Thoracic aorta (tissue), 2 donors: ENCODE results near the gene SRP19. TPM values are rescaled to one million over a fixed set of nuclear protein-coding genes. Genes with fewer than 3 reads are reported as not detected.
"Not testable (repeated sequence)": the region's sequence is repeated elsewhere in the genome, so short reads cannot be mapped to it uniquely, and the experiment has no call there.

Experiments
- ATAC-seq: fragments of 150-250 bp; one replicate; pipeline ENCODE4 v1.8.0; 2017; ENCODE audit warnings: low read depth; ENCODE audit not compliant: insufficient number of reproducible peaks, low FRiP score
- DNase-seq: peaks from one replicate; pipeline ENCODE4 v3.0.0-alpha.2; 2020; ENCODE audit warnings: low spot score
- H3K27ac ChIP-seq, 2 donors: fragments of 200-600 bp; sonication (generic); 1 replicate in 1 of 2; 2 replicates in 1 of 2; pipeline ENCODE4 v1.5.1; 2016; ENCODE audit warnings: mild to moderate bottlenecking in 2 of 2, moderate library complexity in 2 of 2
- H3K27me3 ChIP-seq: fragments of 200-600 bp; sonication (generic); replicated peaks from 2 replicates; pipeline ENCODE4 v1.6.0; 2016; ENCODE audit warnings: mild to moderate bottlenecking; ENCODE audit not compliant: insufficient read depth
- H3K36me3 ChIP-seq: fragments of 200-600 bp; sonication (generic); one replicate; pipeline ENCODE4 v1.5.1; 2016
- H3K4me1 ChIP-seq, 2 donors: fragments of 200-600 bp; sonication (generic); 1 replicate in 1 of 2; 2 replicates in 1 of 2; pipeline versions ENCODE4 v1.5.1 to v1.6.0; 2016; ENCODE audit warnings: low read depth in 2 of 2, mild to moderate bottlenecking in 1 of 2; ENCODE audit not compliant: control insufficient read depth in 1 of 2
- H3K4me3 ChIP-seq: fragments of 200-600 bp; sonication (generic); 2 replicates; pipeline ENCODE4 v1.5.1; 2016; ENCODE audit warnings: mild to moderate bottlenecking
- H3K9me3 ChIP-seq: fragments of 200-600 bp; sonication (generic); 2 replicates; pipeline ENCODE4 v1.5.1; 2016
- total RNA-seq, 2 donors: library from RNA; depleted of rRNA; stranded (reverse); fragments of >200 nt; gene quantifications; one replicate each; pipeline versions ENCODE4 v1.1.0 to v1.2.3, GENCODE V29; 2016
- TF ChIP-seq, protein P1 (sequence below): fragments of 200-600 bp; sonication (generic); IDR thresholded peaks from one replicate; pipeline ENCODE4 v1.5.1; 2019; ENCODE audit warnings: antibody characterized with exemption

The SRP19 gene
- total RNA-seq, 2 donors from 2014 or later: 35.9 to 46.9 TPM

- TF ChIP-seq, protein P1, sequence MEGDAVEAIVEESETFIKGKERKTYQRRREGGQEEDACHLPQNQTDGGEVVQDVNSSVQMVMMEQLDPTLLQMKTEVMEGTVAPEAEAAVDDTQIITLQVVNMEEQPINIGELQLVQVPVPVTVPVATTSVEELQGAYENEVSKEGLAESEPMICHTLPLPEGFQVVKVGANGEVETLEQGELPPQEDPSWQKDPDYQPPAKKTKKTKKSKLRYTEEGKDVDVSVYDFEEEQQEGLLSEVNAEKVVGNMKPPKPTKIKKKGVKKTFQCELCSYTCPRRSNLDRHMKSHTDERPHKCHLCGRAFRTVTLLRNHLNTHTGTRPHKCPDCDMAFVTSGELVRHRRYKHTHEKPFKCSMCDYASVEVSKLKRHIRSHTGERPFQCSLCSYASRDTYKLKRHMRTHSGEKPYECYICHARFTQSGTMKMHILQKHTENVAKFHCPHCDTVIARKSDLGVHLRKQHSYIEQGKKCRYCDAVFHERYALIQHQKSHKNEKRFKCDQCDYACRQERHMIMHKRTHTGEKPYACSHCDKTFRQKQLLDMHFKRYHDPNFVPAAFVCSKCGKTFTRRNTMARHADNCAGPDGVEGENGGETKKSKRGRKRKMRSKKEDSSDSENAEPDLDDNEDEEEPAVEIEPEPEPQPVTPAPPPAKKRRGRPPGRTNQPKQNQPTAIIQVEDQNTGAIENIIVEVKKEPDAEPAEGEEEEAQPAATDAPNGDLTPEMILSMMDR: no peak
- Histone ChIP-seq H3K27ac (no peak overlapping the region), H3K4me1 (no peaks in the 10 kb centered on the region), H3K4me3 (no peak overlapping the region), H3K36me3 (peaks cover 36% of the 10 kb centered on the region), H3K9me3 (no peaks in the 10 kb centered on the region), H3K27me3 (no peaks in the 10 kb centered on the region)
- ATAC-seq: no peak
- DNase-seq: no peak
These were observed 25.9 kb downstream of the SRP19 start for GRCh38 chr5:112886975-112887374.

- H3K27ac ChIP-seq, DNase-seq, H3K4me3 ChIP-seq, H3K27me3 ChIP-seq, H3K9me3 ChIP-seq, H3K4me1 ChIP-seq, H3K36me3 ChIP-seq, ATAC-seq: not testable (repeated sequence)
These were observed 31.0 kb downstream of the SRP19 start for GRCh38 chr5:112892066-112892465.

GRCh38 chr5:112892776-112893175 is 31.7 kb downstream of the SRP19 start:
- H3K27ac ChIP-seq: no peak overlapping the region
- ATAC-seq: no peak
- no peak for DNase-seq
- H3K9me3 ChIP-seq: no peaks in the 10 kb centered on the region
- no peaks in the 10 kb centered on the region for H3K27me3 ChIP-seq
- TF ChIP-seq, protein P1: no peak
- no peaks in the 10 kb centered on the region for H3K4me1 ChIP-seq
- H3K4me3 ChIP-seq: no peak overlapping the region
- H3K36me3 ChIP-seq: peaks cover 7% of the 10 kb centered on the region

- no peak for DNase-seq
- no peaks in the 10 kb centered on the region for H3K27me3 ChIP-seq
- ATAC-seq: no peak
- H3K27ac ChIP-seq: no peak overlapping the region
- peaks cover 4% of the 10 kb centered on the region for H3K36me3 ChIP-seq
- no peaks in the 10 kb centered on the region for H3K9me3 ChIP-seq
- no peak overlapping the region for H3K4me3 ChIP-seq
- no peaks in the 10 kb centered on the region for H3K4me1 ChIP-seq
- TF ChIP-seq, protein P1: no peak
These were observed 34.6 kb downstream of the SRP19 start for GRCh38 chr5:112895682-112896081.

GRCh38 chr5:112902561-112902960 is 41.5 kb downstream of the SRP19 start:
- TF ChIP-seq, protein P1: no peak
- Histone ChIP-seq H3K27me3 (no peaks in the 10 kb centered on the region), H3K36me3 (peaks cover 12% of the 10 kb centered on the region), H3K4me1 (peaks cover 4 to 7% of the 10 kb centered on the region in 2 donors), H3K9me3 (no peaks in the 10 kb centered on the region), H3K27ac (no peak overlapping the region), H3K4me3 (no peak overlapping the region)
- no peak for DNase-seq
- ATAC-seq: no peak

DNA sequence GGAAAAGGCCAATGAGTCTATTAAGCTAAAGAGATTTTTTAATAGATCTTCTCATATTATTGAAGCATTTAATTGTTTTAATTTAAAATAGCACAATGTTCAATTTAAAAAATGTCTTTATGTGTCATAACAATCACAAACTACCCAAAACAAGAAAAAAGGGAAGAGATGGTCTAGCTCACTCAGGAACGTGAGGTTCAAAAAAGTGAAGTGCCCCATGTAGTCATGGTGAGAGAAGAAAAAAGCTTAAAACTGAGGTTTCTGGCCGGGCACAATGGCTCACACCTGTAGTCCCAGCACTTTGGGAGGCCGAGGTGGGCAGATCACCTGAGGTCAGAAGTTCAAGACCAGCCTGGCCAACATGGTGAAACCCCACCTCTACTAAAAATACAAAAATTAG is 43.9 kb downstream of the SRP19 start:
- ATAC-seq: not testable (repeated sequence)

More for the DNA sequence above, 43.9 kb downstream of the SRP19 start:
- H3K27me3 ChIP-seq, H3K9me3 ChIP-seq, H3K27ac ChIP-seq, H3K4me3 ChIP-seq, DNase-seq, H3K4me1 ChIP-seq: not testable (repeated sequence)
- H3K36me3 ChIP-seq: peaks cover 15% of the 10 kb centered on the region
